Urothelium cell line (cell line): ENCODE results near the gene ZNG1C.
"Not testable (repeated sequence)": the region's sequence is repeated elsewhere in the genome, so short reads cannot be mapped to it uniquely, and the experiment has no call there.

ENCODE experiments used
- DNase-seq: peaks from one replicate; pipeline ENCODE4 v3.0.0; 2011; ENCODE audit warnings: low spot score, mixed read lengths
- FAIRE-seq: peaks from 2 replicates; lab custom pipeline; 2011; peaks lifted over from hg19 to GRCh38; lab: Jason Lieb, UNC

The ZNG1C gene

DNA sequence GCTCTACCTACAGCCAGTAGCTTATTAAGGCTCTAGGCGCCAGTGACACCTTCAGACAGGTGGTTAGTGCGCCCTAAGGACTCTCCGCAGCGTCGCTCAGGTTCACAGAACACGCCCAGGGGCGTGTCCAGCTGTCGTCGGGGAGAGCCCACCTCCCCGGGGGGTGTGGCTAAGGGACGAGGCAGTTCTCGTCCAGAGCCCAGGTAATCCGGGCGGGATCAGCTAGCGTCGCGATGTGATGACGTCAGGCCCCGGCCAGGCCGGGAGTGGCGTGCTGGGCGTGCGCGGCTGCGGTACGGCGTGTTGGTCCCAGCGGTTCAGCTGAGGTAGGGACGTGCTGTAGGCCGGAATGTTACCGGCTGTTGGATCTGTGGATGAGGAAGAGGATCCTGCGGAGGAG is at the start of gene ZNG1C:
Gene ZNG1C, plus strand, starts transcription at position 301 of the 400 bp plus-strand sequence. Its CDS starts 49 bp downstream, at position 350.
- DNase-seq, FAIRE-seq: not testable (repeated sequence)

DNA sequence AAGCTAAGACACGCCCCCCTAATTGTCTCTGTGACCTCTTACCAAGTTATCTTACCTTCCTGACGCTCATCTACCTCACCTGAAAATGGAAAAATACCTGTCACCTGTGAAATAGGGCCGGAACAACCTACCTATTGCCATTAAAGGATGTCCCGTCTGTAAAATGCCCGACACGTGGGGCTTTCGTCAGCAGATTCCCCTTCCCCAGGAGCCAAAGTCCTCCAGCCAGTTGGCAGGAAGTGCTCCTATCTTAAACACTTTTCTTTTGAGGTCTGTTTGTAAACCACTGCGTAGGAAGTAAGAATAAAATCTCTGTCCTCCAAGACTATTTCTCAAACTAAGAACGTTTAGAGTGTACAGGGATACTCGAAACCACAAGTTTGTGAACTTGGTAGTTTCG is 654 bp downstream of the ZNG1C start:
- DNase-seq, FAIRE-seq: not testable (repeated sequence)

DNA sequence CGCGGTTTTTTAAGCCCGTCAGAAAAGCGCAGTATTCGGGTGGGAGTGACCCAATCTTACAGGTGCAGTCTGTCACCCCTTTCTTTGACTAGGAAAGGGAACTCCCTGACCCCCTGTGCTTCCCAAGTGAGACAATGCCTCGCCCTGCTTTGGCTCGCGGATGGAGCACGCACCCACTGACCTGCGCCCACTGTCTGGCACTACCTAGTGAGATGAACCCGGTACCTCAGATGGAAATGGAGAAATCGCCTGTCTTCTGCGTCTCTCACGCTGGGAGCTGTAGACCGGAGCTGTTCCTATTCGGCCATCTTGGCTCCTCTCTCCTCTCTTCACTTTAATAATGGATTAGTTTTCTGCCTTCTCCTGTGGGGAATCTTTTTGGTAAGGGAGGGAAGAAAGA is 39.3 kb downstream of the ZNG1C start:
- not testable (repeated sequence) for DNase-seq, FAIRE-seq

DNA sequence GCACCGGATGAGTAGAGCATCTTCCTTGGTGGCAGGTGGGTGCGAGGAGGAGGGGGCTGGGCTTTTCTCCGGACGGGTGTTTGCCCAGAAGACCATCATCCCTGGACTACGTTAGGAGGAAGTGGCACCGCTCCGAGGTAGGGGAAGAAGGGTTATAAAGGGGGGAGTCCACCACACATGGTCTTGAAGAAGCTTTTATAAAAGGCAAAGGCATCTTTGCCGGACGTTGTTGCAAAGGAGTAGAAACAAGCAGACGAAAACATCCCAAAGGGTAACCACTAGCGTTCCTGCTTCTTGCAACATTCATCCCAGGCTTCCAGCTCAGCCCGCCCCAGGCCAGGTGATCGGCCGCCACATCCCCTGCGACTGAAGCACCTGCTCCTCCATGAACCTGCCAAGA is 60.8 kb downstream of the ZNG1C start, which contains the start of gene FOXD4L3:
Gene FOXD4L3, plus strand, starts transcription at position 301 of the 400 bp plus-strand sequence. Its CDS starts 85 bp downstream, at position 386.
- DNase-seq, FAIRE-seq: not testable (repeated sequence)

DNA sequence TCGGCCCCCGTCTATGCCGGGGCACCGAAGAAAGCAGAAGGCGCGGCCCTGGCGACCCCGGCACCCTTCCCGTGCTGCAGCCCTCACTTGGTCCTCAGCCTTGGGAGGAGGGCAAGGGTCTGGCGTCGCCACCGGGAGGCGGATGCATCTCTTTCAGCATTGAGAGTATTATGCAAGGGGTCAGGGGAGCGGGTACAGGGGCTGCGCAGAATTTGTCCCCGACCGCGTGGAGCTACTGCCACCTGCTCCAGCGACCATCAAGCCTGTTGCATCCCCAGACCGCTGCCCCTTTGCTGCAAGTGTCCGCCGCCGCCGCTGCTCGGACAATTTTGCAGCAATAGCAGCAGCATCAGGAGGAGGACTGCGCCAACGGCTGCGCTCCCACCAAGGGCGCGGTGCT is 62.0 kb downstream of the ZNG1C start:
- not testable (repeated sequence) for FAIRE-seq, DNase-seq

DNA sequence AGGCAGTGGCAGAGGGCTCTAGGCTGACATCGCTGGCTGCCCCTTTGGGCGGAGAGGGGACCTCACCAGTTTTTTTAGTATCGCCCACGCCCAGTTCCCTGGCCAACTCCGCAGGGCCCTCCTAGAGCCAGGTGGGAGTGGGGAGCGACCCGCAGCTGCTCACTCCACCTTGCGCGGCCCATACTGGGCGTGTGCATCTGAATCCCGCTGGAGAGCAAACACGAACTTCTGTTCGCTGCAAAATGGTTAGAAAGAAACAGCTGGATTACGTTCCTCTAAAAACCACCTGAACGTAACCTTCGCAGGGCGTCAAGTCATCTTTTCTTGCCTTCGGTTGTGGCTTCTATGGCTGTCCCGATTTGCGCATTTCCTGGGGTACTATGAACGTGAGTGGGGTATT is 62.4 kb downstream of the ZNG1C start:
- not testable (repeated sequence) for FAIRE-seq, DNase-seq

DNA sequence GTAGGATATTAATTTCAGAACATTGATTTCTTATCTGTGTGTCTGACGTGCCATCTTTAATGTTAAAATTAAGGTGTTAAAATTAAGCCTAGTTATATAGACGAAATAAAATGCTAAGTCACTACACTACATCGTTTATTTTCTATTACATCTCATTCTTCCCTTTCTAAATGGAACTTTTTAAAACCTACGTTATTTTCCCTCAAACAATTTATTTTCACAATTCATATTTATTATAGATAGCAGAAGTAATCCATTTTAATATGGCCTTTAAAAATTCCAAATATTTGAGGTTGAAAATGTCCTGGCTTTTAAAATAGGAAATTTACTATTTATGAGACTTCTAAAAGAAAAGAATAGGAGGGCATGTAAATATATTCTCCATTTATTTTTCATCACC is 63.0 kb downstream of the ZNG1C start:
- FAIRE-seq, DNase-seq: not testable (repeated sequence)

DNA sequence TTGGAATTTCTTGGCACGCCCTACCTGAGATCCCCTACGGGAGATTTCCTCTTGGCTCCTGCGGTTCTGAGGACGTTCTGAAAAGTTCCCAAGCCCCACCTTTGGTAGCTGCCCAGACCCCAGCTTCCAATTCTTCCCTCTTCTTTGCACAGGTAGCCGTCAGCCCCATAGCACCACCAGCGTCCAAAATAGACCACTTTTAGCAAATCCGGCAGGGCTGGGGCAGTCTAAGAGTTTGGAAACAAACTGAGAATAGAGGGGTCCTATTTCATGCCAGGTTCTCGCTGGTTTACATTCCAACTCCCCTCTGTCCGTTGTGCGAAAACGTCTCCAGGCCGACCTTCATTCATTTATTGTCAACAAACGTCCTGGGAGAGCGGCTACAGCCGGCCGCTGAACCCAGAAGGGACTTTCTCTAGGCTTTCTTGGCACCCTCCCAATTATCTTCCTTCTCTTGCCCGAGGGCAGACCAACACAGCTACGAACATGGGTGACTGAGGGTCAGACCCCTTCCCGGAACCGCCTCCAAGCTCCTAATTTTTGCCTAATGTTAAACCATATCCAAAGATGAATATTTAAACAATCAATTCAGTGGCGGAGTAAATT is 64.0 kb downstream of the ZNG1C start:
- FAIRE-seq, DNase-seq: not testable (repeated sequence)

DNA sequence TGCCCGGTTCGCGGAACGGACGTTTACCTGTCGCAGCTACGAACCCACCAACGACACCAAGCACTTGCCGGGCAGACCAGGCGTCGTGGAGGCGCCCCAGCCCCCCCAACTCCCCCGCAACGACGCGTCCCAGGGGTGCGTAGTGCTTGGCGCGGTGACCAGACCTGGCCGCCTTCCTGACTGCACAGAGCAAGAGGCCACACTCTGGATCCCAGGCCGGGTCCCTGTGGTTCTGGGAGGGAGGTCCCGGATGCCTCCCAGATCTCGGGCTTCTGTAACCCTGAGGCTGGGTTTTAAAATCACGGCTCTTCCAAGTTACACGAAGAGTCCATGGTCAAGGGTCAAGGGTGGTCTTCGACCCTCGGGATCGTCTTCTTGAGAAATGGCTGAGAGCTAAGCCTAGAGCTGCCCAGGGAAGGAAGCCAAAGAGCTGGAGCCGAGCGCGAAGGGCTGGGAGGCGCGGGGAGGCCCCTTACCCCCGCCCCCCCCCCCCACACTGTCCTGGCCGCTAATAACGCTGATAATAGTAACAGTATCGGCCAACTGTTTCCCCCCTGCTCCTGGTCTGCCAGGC is 64.7 kb downstream of the ZNG1C start:
- FAIRE-seq, DNase-seq: not testable (repeated sequence)

DNA sequence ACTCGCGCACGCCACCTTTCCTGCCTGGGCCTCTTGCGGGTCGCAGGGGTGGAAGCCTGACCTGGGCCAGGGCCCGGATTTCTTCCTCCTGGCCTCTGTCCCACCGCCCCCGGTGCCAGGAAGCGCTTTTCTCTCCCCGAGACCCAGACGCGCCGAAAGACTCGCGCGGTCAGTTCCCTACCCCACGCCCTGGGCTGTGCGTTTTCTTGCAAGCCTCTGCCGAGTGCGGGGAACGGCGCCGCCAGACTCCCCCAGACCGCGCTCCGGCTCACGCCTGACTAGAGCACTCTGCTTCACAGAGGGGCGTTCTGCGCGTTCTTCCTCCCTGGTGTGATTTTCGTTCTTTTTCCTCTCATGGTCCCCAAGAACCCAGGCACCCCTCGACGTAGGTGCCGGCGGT is 65.3 kb downstream of the ZNG1C start:
- not testable (repeated sequence) for DNase-seq, FAIRE-seq

DNA sequence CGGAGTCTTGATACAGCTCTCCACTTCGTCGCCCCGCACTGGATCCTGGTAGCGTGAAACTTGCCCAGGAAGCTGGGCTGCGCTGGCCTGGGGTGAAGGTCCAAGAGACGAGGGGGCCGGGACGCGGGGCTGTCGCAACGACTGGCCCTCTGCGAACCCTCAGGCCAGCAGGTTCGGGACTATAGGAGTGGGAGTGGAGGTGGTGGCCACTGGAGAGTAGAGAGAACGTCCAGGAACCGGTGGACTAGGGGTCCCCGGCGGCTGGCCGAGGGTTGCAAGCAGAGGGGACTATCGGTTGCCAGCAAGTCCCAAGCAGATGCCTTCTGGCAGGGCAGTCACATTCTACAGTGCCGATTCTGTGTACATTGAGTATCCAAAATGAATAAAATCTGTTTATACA is 65.9 kb downstream of the ZNG1C start:
- not testable (repeated sequence) for FAIRE-seq, DNase-seq

DNA sequence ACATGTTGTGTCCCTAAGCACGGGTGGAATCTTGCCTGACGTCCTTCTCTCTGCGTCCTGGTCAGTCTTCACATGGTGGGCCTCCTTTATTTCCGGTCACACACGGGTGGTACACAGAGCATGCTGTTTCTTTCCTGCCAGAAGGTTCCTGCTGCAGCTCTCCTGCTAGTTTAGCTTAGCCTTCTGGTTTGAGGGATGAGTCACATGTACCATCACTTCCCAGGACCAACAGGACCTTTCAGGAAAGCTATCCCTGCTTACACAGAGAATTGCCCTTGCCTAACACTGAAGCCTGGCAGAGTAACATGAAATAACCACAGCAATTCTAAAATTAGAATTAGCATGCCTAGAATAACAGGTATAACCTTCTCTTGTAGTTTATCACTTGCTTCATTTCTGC is 69.4 kb downstream of the ZNG1C start:
- DNase-seq, FAIRE-seq: not testable (repeated sequence)

DNA sequence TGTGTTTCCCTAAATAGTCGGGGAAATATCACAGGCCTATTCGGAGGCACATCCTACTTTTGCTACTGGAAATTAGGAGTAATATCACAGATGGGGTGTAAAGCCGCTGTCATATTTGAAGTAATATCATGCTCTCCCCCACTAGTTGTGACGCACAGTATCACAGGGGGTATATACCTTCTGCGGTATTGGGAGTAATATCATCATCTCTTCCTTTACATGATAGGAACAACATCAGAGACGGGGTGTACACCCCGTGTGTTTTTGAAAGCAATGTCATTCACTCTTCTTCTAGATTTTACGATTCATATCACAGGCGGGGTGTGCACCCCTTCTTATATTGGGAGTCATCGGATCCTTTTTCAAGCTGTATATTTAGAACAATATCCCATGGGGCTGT is 76.4 kb downstream of the ZNG1C start:
- FAIRE-seq, DNase-seq: not testable (repeated sequence)

DNA sequence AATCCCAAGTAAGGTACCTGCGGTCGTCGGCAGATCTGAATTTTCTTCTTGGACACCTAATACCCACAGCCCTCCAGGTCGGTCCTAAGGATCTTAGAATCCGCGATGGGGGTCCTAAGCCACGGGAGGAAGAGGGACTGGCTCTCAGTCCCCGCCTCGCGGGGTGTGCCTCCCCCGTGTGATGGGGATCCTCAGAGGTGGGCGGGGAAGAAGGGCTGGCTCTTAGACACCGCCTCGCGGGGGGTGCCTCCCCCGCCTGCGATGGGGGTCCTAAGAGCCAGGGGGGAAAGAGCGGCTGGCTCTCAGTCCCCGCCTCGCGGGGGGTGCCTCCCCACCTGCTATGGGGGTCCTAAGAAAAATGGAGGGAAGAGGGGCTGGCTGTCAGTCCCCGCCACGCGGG is 82.0 kb downstream of the ZNG1C start:
- FAIRE-seq, DNase-seq: not testable (repeated sequence)

DNA sequence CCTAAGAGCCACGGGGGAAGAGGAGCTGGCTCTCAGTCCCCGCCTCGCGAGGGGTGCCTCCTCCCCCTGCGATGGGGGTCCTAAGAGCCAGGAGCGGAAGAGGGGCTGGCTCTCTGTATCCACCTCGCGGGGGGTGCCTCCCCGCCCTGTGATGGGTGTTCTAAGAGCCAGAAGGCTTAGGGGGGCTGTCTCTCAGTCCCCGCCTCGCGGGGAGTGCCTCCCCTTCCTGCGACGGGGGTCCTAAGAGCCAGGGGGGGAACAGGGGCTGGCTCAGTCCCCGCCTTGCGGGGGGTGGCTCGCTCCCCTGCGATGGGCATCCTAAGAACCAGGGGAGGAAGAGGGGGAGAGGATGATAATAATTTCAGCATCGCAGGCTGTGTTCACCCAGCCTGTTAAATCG is 82.7 kb downstream of the ZNG1C start:
- DNase-seq, FAIRE-seq: not testable (repeated sequence)

DNA sequence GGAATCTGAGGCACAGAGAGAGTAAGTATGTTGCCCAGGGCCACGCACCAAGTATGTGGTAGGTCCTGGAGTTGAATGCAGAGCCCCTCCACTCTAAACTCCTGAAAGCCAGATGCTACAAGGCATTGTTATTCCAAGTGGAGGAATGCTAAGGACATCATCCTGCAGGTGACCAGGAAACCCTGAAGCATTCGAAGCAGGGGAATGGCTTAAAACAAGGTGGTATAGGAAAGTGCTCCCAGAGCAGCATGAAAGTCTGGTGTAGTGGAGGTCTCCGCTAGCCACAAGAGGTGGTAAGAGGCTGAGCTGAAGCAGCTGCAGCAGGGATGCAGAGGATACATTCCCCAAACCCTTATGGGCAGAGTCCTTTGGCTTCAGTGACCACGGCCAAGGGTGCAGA is 87.3 kb downstream of the ZNG1C start:
- DNase-seq, FAIRE-seq: not testable (repeated sequence)

DNA sequence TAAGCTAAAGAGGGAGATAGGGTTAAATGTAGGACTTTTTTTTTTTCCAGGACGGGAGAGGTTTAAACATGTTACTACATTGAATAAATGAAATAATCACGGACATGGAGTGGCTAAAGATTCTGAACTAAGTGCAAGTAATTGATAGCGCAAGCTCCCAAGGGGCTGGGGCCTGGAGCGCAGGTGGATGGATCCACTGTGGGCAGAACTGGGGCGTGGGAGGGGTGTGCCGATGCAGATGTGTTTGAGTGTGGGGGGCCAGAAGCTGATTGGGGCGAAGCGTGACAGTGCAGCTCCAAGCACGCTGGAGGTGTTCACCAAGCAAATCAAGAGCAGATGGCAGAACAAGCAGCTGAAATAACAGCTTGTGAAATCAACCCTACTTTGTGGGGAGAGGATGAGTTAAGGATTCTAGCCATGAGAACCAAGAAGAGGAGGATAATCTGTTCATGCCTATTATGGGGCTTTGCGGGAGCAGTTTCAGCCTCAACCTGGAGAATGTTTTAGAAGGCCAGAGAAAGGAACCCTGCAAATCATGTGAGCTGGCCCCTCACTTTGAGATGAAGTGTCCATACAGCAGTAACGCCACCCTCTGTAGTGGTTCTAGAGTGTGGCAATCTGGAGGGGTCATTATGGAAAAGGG is 88.9 kb downstream of the ZNG1C start:
- not testable (repeated sequence) for FAIRE-seq, DNase-seq

DNA sequence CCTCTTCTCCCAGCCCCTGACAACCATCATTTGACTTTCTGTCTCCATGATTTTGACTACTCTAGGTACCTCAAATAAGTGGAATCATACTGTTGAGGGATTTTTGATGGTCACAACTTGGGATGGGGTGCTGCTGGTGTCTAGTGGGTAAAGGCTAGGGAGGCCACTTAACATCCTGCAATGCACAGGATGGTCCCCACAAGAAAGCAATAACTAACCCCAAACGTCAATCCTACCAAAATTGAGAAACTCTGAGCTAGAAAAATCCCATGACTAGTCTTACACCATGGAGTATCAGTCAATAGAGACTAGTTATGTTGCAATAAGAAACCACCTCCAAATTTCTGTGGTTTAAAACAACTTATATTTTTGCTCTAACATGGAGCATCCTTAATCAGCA is 90.3 kb downstream of the ZNG1C start:
- not testable (repeated sequence) for FAIRE-seq, DNase-seq

DNA sequence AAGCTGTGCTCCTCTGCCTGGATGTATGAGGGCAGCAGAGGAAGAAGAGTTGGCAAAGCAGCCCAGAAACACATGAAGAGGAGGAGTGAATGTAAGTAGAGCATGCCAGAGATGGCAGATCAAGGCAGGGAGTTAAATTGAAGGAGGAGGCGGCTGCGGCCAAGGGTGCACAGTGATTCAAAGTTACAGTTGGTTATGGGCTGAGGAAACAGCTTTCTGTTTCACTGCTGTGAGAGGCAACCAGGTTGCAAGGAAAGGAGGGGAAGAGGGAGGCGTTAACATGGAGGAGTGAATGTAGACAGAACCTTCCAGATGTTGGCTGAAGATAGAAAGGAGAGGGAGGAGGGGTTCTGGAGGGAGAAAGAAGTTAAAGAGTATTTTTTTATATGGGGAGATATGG is 94.2 kb downstream of the ZNG1C start:
- DNase-seq, FAIRE-seq: not testable (repeated sequence)

DNA sequence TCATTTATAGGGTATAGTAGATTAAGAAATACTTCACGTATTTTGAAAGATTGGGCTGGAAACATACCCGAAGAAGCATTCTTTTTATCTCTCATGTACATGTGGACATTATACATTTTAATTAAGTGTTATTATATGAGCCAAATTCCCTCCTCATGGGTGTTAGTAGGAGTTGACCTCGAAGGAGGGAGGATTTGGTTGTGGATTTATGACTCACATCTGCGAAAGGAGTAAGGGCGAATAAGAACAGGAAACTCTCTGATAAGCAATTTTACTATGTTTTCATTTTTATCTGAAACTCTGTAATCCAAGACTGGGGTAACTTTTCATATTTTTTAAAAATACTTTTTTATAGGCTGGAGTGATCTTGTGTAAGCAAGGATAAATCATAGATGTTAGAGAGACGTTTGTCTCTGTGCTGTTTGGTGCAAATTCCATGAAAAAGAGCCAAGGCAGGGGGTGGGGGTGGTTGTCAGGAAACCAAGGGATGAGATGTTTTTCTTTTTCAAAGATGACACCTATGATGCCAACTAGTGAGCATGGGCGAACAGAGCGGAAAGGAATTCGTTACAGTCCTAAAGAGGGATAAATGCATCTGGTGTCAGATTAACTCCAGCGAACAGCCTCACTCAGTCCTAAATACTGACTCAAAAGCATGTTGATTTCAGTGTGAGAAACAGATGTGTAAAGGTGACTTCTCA is 95.0 kb downstream of the ZNG1C start:
- FAIRE-seq, DNase-seq: not testable (repeated sequence)

DNA sequence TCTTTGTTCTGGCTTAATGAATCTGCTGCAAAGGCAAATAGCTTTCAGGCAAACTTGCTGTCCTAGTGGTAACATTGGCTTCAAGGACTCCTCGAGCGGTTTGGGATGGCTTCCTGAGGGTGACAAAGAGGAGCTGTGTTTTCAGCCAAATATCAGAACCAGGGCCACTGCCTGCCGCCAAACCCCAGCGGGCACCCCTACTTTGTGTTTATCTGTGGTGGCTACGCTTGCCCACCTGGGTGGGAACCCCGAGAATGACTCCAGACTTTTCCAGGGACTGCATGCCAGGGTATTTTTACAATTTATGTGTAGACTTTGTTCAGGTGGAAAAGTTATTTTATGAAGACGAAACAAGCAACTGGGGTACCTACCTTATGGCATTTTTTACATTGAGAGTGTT is 96.2 kb downstream of the ZNG1C start:
- DNase-seq, FAIRE-seq: not testable (repeated sequence)
